ENCODE results near the gene VSTM5.

Gene VSTM5

DNA sequence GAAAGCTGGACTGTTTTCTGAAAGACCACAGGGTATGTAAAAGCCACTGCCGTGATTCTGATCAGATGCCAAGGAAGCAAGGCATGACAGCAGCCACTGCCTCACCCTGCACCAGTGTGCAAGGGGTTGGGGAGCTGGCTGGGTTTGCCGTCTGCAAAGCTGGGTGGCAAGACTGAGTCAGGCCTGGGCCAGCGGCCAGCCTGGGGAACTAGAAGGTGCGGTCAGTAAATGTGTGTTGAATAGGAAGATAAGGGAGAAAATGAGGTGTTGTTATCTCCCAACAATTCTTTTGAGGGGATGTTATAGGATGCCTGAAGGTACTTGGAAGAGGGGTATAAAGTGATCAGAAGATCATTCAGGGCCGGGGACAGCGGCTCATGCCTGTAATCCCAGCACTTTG is 8.0 kb downstream of the VSTM5 start:
- DNase-seq (ENCODE audit: low read depth), result no peak

DNA sequence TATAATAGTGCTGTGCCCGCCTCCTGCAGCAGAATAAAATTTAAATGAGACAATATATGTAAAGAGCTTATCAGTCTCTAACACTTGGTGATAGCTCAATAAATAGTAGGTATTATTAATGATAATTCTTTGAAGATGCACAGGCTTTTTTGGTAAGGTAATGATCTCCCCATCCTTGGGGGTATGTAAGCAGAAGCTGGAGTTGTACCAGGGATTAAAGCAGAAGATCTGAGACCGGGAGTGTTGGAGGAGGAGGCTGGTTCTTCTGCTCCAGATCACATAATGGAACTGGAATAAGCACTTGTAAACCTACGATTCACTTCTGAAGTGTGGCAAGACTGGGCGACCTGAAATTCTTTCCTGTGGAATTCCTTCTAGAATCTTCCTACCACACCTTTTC is 8.4 kb downstream of the VSTM5 start:
- no peak for DNase-seq (ENCODE audit: low read depth)

DNA sequence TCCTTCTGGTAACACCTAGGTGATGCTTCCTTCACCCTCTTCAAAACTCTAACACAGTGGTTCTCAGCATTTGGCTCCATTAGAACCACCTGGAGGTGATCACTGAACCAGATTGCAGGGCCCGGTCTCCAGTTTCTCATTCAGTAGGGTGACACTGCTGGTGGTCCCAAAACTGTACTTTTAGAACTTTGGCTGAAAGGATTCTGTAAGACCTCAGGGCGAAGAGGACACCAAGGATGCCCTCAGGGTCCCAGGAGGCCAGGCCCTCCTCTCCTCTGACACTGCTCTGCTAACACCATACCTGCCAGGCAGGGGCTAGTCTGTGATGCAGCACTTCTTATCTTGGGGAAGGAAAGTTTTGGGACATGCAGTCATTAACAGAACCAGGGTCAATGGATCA is 9.0 kb downstream of the VSTM5 start:
- no peak for DNase-seq (ENCODE audit: low read depth)

DNA sequence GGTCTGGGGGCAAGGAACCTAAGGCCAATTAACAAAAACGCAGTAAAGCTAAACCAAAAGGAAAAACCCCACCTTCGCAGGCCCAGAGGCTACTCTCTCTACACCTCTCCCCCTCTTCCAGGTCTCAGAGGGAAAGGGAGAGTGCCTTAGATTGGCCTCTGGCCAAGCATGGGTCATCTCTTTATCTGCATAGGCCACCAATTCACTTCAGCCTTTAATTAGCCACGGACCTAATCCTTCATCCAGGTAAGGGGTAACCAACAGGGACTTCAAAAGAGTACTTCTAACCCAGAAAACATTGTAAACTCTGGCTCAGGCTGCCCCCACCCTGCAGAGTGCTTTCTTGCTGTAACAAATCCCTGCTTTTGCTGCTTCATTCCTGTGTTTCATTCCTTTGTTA is 9.4 kb downstream of the VSTM5 start:
- no peak for DNase-seq (ENCODE audit: low read depth)

DNA sequence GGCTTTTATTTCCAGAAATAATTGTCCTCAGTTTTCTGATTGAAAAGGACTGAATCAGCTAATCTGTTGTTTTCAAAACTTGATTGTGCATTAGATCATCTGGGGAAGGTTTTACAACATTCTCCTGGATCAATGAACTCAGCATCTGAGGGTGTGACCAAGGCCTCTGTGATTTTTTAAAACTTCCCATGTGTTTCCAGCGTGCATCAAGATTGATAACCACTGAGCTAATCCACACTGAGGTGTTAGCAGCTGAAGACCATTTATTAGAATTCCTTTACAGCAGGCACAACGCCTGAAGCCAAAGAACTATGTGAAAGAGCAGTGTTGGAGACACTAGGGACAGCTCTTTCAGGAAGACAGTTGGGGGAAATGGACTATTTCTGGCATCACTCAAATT is 10.2 kb downstream of the VSTM5 start:
- DNase-seq (ENCODE audit: low read depth), result no peak

DNA sequence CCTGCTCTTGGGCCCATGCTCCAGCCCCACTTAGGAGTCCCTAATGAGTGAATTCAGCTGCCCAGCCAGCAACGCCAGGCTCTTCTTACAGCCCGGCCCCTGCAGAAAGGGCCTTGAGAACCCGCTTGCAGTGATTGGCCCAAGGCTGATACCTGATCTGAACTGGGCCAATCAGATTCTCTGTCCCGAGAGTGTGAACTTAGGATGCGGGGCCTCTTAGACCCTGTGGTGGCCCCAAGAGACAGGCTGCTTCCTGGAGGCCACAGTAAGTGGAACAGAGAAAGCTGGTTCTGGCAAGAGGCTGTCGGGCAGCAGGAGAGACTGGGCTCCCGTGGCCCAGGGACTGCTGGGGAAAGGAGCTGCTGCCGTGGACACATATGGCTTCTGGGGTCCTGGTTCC is 11.5 kb downstream of the VSTM5 start:
- no peak for DNase-seq (ENCODE audit: low read depth)

DNA sequence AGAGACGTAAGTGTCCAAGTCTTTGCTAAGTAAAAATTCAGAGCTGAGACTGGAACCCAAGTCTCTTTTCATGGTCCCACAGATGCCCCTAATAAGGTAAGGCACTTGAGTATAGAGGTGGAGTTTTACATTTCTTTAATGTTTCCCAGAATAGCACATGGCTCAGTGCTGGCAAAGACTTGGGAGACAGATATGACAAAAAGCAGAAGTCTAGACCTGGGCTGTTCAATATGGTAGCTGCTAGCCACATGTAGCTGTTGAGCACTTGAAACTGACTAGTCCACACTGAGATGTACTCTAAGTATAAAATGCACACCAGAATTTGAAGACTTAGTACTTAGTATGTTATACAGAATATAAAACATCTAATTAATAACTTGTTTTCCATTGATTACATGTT is 17.6 kb downstream of the VSTM5 start:
- DNase-seq (ENCODE audit: low read depth), result no peak

DNA sequence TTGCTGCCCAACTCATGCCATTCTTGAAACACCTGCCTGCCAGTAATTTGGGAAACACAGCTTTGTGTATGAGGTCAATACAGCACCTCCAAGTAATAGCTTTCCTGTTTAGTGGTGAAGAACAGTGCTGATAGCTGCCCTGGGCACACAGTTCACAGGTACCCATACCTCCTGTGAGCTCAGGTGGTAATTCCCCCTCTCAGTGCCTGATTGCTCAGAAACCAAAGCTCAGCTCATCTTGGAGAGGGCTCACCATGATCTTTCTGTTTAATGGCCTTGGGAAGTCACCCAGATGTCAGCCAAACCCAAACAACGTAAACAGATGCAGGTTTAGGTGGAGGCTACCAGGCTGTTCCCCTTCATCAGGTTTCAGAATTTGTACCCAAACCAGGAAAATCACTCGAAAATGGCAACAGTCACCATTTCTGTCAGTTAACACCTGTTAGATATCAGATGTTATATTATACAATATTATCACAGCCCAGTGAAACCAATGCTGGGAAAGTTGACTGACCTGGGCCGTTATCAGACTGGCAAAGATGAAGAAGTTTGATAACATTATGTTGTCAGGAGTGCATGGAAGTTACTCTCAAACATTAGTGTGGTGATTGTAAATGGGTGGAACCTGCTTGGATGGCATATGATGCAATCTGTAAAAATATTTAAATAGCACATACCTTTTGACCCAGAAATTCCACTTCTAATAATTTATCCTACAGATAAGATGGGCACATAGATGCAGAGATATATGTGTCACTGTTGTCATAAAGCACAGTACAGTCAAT is 18.9 kb downstream of the VSTM5 start:
- no peak for DNase-seq (ENCODE audit: low read depth)

DNA sequence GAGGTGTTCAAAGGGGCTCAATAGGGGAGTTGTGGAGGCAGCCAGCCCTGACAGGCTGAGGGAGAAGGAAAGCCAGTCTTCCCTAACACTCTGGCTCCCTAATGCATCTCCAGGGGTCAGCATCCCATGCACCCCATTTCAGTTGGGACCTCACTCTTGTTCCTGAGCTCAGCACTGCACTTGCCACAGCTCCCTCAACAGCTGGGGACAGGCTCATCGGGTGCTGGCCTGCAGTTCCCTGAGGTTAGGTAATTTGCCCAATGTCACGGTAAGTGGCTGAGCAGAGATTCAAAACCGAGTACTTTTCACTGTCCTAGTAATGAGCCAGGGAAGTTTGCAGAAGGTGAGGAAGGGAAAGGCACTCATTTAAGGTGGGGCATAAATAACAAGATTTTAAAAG is 20.8 kb downstream of the VSTM5 start:
- no peak for DNase-seq (ENCODE audit: low read depth)

DNA sequence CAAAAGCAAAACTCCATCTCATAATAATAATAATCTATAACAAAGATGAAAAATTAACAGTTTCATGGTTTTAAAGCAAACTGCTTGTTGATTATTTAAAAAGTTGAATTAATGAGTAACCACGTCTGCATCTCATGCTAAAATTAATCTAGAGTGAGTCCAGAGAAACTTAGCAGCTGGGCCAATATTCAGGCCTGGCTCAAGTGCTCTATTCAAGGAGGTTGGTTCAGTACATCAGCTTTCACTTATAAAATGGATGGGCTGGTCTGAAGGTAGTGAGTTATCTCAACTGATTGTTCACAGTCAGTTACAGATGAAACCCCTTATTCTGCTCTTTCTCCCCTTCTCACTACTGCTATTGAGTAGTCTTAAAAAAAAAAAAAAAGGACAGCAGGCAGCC is 23.1 kb downstream of the VSTM5 start:
- no peak for DNase-seq (ENCODE audit: low read depth)

DNA sequence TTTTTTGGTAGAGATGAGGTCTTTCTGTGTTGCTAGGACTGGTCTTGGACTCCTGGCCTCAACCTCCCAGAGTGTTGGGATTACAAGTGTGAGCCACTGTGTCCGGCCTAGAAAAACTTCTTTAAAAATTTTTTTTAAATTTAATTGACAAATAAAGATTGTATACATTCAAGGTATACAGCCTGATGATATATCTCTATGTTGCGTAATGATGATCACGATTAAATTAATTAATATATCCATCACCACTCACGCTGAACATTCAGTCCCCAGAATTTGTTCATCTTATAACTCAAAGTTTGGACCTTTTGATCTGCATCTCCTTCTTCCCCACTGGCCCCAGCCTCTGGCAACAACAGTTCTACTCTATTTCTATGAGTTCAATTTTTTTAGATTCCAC is 27.2 kb downstream of the VSTM5 start:
- DNase-seq (ENCODE audit: low read depth), result no peak

DNA sequence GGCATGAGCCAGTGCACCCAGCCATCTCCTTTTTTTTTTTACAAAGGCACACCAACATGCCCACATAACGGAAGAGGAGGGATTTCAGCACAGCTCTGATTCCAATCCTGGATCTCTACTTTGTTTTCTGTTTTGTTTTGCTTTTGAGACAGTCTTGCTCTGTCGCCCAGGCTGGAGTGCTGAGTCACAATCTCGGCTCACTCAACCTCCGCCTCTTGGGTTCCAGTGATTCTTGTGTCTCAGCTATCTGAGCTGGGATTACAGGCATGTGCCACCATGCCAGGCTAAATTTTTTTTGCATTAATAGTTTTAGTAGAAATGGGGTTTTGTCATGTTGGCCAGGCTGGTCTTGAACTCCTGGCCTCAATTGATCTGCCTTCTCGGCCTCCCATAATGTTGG is 28.1 kb downstream of the VSTM5 start:
- no peak for DNase-seq (ENCODE audit: low read depth)

DNA sequence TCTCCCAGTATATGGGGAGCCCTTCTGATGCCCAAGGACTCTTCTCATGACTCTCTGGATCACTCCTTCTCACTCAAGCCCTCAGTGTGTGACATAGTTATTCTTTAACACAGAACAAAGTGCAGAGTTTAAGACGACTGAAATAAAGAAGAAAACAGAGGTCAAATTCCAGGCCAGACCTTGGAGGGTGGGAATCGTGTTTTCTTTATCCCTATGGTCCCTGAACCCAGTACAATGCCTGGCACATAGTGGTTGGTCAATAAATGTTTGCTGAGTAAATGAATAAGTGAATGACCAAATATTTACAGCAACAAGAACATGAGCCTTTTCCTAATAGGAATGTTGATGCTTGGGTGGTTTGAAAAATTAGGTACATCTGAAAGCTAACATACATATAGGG is 28.8 kb downstream of the VSTM5 start:
- DNase-seq (ENCODE audit: low read depth), result no peak

DNA sequence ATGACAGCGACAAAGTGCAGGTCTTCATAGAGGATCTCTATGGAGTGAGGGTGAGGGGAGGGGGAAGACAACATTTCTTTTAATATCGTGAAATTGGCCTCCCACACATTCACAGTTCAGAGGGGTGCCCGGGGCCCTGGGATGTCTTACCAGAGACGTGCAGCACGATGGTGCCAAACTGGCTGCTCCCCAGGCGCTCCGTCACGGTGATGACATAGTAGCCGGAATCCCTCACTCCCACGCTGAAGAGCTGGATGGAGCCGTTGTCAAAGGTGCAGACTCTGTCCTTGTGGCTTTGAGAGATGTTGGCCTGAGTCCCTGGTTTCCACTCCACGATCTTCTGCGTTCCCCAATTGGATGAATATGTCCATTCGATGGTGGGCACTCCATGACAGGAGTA is 29.6 kb downstream of the VSTM5 start:
- no peak for DNase-seq (ENCODE audit: low read depth)

DNA sequence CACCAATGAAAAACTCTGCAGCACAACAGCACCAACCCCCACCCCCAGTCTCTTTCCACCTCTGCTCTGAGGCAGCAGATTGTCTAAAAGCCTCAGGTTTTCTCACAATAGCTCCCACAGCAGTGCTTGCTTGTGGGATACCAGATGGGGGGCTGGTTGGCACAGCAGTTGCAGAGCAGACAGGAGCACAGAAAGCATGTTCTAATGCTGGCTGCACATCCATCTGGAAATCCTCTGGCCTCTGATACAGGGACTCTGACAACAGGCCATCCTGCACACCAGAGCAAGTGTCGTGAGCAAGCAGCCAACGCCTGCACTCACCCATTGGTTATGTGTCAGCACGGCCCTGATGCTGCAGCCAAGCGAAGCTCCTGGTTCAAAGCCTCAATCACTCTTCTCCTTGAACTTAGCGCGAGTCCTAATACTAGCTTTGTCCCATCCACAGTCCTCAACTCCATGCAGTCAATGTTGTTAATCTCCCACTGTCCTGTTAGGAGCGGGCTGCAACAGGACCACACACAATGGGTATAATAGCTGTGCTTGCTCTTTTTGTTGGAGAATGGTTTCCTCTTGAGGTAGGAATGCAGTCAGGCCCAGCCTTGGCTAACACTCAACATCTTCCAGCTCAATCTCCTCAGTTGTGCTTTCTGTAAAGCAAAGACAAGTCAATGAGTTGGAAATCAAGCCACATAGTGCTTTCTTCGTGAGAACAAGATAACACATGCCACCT is 30.3 kb downstream of the VSTM5 start:
- DNase-seq (ENCODE audit: low read depth), result no peak

DNA sequence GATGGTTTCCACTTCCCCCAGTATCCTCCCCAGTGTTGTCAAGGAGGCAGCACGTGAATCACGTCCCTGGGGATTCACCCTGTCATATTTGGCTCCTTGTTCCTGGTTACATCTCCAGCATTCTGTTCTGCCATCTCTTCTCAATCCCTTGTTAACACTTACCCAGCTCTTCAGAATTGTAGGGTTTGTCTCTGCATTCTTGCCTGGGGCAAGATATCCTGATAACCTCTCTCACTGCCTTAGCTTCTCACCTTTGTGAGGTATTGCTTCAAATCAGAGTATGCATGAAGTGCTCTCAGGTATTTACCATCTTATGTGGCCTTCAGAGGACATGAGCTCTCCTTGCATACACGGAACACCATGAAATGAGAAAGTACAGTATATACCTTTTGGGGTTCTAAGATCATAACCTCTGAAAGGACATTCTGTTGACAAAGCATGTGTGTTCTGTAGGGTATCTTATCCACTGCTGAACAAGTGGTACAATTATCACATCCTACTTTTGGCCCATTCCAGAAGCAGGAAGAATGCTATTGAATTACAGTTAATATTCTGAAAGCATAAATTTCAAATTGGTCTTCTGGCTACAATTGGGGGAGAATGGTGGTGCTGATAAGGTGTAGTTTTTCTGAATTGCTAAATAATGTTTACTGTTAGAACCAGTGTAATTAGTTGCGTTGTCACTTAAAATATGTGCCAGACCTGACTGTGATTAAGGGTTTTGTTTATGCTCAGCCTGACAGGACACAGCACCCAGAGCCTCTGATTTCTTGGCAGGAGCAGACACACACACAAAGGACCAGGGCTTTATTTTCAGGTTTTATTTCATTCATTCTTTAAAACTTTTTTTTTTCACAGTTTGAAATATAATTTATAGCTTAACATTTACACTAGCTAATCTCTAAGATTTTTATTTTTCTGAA is 32.7 kb downstream of the VSTM5 start:
- DNase-seq (ENCODE audit: low read depth), result no peak

DNA sequence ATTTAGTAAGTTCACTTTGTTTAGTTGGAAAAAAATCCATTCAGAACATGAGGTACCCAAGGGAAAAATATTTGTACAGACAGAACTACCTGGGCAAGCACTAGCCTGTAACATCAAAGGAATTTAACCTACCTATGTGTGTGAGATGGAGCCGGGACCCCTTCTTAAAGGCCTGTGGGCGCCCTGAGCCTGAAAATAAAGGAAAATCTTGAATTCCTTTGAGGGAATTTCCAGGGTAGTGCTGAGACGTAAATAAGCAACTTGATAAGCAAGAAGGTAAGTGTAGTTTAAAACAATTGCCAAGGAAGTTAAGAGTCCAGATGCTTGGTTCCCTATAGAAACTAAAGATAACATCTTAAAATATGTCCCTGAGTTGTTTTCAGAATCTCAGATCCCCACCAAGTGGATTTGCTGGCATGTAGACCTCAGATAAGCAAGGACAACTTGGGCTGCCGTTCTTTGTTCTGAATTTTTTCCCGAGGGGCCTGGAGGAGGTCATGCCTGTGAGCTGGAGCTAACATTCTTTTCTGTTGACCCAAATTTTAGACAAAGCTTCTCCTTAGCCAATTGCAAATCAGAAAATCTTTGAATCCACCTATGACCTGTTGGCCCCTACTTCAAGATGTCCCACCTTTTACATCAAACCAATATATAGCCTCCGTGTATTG is 35.3 kb downstream of the VSTM5 start:
- DNase-seq (ENCODE audit: low read depth), result no peak

DNA sequence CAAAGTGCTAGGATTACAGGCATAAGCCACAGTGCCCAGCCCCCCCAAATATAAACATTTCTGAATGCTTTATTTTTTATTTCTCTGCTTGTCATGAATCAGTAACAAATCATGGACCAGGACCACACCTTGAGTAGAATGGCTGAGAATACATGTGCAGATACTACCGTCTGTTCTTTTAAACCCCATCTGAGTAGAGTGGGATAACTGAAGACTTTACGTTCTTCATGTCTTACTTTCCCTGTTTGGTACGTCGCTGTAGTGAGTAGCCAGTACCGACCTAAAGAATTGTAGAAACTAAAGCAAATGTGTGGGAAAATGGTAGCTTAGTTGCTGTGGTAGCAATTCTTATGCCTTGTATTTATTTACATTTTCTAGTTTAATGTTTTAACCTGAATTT is 36.4 kb downstream of the VSTM5 start:
- no peak for DNase-seq (ENCODE audit: low read depth)

DNA sequence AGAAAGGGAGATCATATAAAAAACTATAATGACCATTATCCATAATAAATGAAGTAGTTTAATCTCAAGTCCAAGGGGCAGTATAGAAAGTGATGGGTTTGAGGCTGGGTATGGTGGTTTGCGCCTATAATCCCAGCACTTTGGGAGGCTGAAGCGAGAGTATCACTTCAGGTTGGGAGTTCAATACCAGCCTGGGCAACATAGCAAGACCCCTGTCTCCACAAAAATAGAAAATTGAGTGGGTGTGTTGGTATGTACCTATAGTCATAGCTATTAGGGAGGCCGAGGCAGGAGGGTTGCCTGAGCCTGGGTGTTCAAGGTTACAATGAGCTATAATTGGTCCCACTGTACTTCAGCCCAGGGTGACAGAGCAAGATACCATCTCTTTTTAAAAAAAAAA is 42.4 kb downstream of the VSTM5 start:
- DNase-seq (ENCODE audit: low read depth), result no peak

DNA sequence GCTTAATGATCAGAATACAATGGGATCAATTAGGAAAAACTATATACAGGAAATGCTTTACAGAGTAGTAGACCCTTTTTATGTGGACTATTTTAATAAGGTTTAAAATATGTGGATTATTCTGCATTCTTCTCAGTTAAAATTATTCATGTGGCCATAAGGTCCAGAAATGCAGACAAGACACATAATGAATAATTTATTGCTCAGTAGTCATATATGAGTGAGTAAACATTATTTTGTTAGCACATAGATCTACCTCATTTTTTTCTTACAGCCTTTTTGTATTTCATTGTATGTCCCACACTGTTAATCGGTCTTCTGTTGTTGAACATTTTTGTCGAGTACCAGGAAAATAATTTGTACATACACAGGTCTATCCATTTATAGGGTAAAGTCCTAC is 45.5 kb downstream of the VSTM5 start:
- DNase-seq (ENCODE audit: low read depth), result no peak

DNA sequence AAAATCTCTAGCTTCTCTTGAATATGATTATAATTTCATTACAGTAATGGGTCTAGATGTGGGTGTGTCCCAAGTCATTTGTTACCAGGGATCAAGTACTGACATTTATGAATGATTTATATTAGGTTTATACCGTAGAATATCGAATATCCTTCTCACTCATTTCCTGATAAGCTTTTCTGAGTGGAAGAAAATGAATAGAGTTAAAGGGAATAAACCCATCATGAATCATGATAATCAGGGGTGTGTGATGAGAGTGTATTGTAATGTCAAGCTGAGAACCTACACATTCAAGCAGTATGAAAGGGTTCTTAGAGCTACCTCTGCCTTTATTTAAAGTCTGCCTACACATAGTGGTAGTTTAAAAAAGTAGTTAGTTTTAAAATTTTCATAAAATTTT is 49.1 kb downstream of the VSTM5 start:
- no peak for DNase-seq (ENCODE audit: low read depth)
